K562 (cell line): ENCODE measurements around the gene RAB6A. TPM values are rescaled to one million over a fixed set of nuclear protein-coding genes. Genes with fewer than 3 reads are reported as not detected.

Experiments
- FOXP1 ChIP-seq: sonication (generic); formaldehyde crosslinking; IDR thresholded peaks from 2 replicates; pipeline ENCODE4 v1.8.0; 2022; ENCODE audit warnings: mild to moderate bottlenecking, missing genetic modification reagents
- GABPB1 ChIP-seq: sonication (generic); formaldehyde crosslinking; IDR thresholded peaks from 2 replicates; pipeline ENCODE4 v1.8.0; 2022; ENCODE audit warnings: mild to moderate bottlenecking, missing genetic modification reagents
- HDAC8 ChIP-seq: fragments of 450-650 bp; IDR thresholded peaks from 2 replicates; pipeline ENCODE4 v1.6.1; 2016; ENCODE audit warnings: mild to moderate bottlenecking, missing genetic modification characterization, moderate library complexity, missing compliant biosample characterization
- JUNB ChIP-seq: fragments of 450-650 bp; formaldehyde crosslinking; conservative IDR thresholded peaks from 2 replicates; pipeline ENCODE4 v1.4.0; 2020; ENCODE audit warnings: mild to moderate bottlenecking
- NCOA4 ChIP-seq: fragments of 450-650 bp; IDR thresholded peaks from 2 replicates; pipeline ENCODE4 v1.6.1; 2018; ENCODE audit warnings: mild to moderate bottlenecking; ENCODE audit not compliant: partially characterized antibody
- POLR2AphosphoS5 ChIP-seq: IDR thresholded peaks from 2 replicates; pipeline ENCODE4 v1.6.1; 2011; ENCODE audit warnings: mild to moderate bottlenecking, low read depth, low read length, moderate library complexity; ENCODE audit not compliant: control insufficient read depth, insufficient read depth
- PPARD ChIP-seq: fragments of 250-450 bp; sonication (Bioruptor Pico); IDR thresholded peaks from 2 replicates; pipeline ENCODE4 v1.8.0; 2022; ENCODE audit warnings: inconsistent platforms, mild to moderate bottlenecking, moderate library complexity
- STAT5B ChIP-seq: fragments of 250-450 bp; sonication (Bioruptor Pico); IDR thresholded peaks from 2 replicates; pipeline ENCODE4 v1.8.0; 2021; ENCODE audit warnings: mild to moderate bottlenecking, inconsistent platforms
- TAF15 ChIP-seq: fragments of 200-400 bp; formaldehyde crosslinking; IDR thresholded peaks from 2 replicates; pipeline ENCODE4 v1.6.1; 2017; ENCODE audit warnings: mild to moderate bottlenecking, low read depth, low read length, moderate library complexity
- TCF3 ChIP-seq: sonication (generic); formaldehyde crosslinking; IDR thresholded peaks from 2 replicates; pipeline ENCODE4 v1.4.0; 2020; ENCODE audit warnings: mild to moderate bottlenecking, missing genetic modification reagents
- UBTF ChIP-seq, 2 experiments: IDR thresholded peaks; 2 replicates each; pipeline ENCODE4 v1.6.1; 2012; ENCODE audit warnings: improper control_type of control experiment in 2 of 2, low read depth in 2 of 2, low read length in 2 of 2, borderline replicate concordance in 1 of 2
- ZFX ChIP-seq: sonication (generic); formaldehyde crosslinking; IDR thresholded peaks from 2 replicates; pipeline ENCODE4 v1.8.0; 2022; ENCODE audit warnings: mild to moderate bottlenecking, missing genetic modification reagents, moderate library complexity
- ZNF316 ChIP-seq: fragments of 450-650 bp; IDR thresholded peaks from 2 replicates; pipeline ENCODE4 v1.6.1; 2016
- polyA plus RNA-seq, 8 experiments: library from polyadenylated mRNA; depleted of rRNA in 4 of 8; stranded (reverse) in 5 of 8; unstranded in 3 of 8; fragments of >200 nt; fragmentation: Nextera tagmentation in 2 of 8; fragmentation: Illumina TruSeq in 1 of 8; extraction: Ambion mirVana in 2 of 8; extraction: Trizol in 1 of 8; gene quantifications; 2 replicates each; pipeline versions ENCODE4 v1.2.1 to v1.2.3, GENCODE V29; 2011 to 2014; ENCODE audit warnings: inconsistent platforms in 1 of 8, missing spikeins in 1 of 8
- total RNA-seq, 7 experiments: library from RNA; depleted of rRNA in 6 of 7; stranded (reverse); fragments of >200 nt in 6 of 7; fragmentation: Illumina TruSeq in 2 of 7; extraction: Trizol in 2 of 7; gene quantifications; 2 replicates each; pipeline versions ENCODE4 v1.2.1 to v1.2.3, GENCODE V29; 2011 to 2021; ENCODE audit warnings: low replicate concordance in 1 of 7
- TF ChIP-seq, protein P1 (sequence below), 2 experiments: fragments of 450-650 bp; IDR thresholded peaks; 2 replicates each; pipeline ENCODE4 v1.6.1; 2016; ENCODE audit warnings: mild to moderate bottlenecking in 2 of 2, borderline replicate concordance in 1 of 2, low read depth in 1 of 2, moderate library complexity in 1 of 2
- TF ChIP-seq, protein P2 (sequence below): sonication (generic); formaldehyde crosslinking; IDR thresholded peaks from 2 replicates; pipeline ENCODE4 v1.8.0; 2022; ENCODE audit warnings: mild to moderate bottlenecking, missing genetic modification reagents

Gene RAB6A
- total and polyA plus RNA-seq, 9 of the 15 experiments (the other 6 are each of a cell fraction or from before 2014, with no cell fraction given) = 14.0 to 95.3 (median 45.4) TPM

GRCh38 chr11:73779084-73779902 is 18.4 kb upstream of the RAB6A start (continued):
- TF ChIP-seq, protein P1, sequence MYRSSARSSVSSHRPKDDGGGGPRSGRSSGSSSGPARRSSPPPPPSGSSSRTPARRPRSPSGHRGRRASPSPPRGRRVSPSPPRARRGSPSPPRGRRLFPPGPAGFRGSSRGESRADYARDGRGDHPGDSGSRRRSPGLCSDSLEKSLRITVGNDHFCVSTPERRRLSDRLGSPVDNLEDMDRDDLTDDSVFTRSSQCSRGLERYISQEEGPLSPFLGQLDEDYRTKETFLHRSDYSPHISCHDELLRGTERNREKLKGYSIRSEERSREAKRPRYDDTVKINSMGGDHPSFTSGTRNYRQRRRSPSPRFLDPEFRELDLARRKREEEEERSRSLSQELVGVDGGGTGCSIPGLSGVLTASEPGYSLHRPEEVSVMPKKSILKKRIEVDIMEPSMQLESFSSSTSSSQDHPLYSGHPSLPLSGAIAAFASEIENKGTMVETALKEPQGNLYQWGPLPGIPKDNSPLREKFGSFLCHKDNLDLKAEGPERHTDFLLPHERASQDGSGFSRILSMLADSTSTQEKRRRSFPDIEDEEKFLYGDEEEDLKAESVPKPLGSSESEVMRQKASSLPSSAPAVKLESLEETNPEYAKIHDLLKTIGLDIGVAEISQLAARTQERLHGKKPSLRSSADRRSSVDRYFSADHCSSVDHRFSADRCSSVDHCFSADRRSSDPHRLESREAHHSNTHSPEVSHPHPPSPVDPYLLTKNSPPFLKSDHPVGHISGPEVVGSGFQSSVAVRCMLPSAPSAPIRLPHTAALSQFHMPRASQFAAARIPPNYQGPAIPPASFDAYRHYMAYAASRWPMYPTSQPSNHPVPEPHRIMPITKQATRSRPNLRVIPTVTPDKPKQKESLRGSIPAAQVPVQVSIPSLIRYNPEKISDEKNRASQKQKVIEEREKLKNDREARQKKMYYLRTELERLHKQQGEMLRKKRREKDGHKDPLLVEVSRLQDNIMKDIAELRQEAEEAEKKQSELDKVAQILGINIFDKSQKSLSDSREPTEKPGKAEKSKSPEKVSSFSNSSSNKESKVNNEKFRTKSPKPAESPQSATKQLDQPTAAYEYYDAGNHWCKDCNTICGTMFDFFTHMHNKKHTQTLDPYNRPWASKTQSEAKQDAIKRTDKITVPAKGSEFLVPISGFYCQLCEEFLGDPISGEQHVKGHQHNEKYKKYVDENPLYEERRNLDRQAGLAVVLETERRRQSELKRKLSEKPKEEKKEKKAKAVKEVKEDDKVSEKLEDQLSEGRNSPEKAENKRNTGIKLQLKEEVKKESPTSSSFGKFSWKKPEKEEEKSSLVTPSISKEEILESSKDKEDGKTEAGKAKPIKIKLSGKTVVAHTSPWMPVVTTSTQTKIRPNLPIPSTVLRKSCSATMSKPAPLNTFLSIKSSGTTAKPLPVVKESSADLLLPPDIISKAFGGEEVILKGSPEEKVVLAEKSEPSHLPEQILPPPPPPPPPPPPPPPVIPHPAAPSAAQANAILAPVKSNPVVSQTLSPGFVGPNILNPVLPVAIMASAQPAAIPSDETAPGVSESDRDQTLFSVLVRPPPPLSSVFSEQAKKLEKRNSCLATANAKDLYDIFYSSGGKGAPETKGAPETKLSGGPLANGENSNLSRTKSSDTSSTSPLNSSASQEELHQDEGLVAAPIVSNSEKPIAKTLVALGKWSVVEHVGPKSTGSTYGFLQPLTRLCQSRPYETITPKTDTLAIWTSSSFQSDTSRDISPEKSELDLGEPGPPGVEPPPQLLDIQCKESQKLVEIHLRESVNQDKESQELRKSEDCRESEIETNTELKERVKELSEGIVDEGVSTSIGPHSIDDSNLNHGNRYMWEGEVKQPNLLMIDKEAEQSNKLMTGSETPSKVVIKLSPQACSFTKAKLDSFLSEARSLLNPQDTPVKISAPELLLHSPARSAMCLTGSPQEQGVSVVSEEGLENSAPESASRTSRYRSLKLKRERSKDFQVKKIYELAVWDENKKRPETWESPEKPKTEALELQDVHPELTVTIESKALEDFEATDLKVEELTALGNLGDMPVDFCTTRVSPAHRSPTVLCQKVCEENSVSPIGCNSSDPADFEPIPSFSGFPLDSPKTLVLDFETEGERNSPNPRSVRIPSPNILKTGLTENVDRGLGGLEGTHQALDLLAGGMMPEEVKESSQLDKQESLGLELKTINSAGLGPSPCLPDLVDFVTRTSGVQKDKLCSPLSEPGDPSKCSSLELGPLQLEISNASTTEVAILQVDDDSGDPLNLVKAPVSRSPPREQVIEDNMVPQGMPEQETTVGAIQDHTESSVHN (IDR thresholded peaks at IDR 0.05; ENCODE audit: borderline replicate concordance in 1 of 2, low read depth in 1 of 2) = peak in 1 of 2 experiments; percentile 60; a peak in 2 of 4 replicates
- peak; percentile 91 for TF ChIP-seq ZFX
- no peak for TF ChIP-seq NCOA4
- no peak for TF ChIP-seq TAF15
- TF ChIP-seq FOXP1 = no peak
- TF ChIP-seq TCF3 = no peak
- TF ChIP-seq JUNB (CRISPR knock-in tag) = peak; percentile 41; the same call in 1 of the 2 replicates
- TF ChIP-seq, protein P2, sequence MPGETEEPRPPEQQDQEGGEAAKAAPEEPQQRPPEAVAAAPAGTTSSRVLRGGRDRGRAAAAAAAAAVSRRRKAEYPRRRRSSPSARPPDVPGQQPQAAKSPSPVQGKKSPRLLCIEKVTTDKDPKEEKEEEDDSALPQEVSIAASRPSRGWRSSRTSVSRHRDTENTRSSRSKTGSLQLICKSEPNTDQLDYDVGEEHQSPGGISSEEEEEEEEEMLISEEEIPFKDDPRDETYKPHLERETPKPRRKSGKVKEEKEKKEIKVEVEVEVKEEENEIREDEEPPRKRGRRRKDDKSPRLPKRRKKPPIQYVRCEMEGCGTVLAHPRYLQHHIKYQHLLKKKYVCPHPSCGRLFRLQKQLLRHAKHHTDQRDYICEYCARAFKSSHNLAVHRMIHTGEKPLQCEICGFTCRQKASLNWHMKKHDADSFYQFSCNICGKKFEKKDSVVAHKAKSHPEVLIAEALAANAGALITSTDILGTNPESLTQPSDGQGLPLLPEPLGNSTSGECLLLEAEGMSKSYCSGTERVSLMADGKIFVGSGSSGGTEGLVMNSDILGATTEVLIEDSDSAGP (CRISPR knock-in tag) = no peak
- no peak for TF ChIP-seq STAT5B (CRISPR knock-in tag)
- TF ChIP-seq UBTF (IDR thresholded peaks at IDR 0.05; ENCODE audit: borderline replicate concordance in 1 of 2, low read depth in 2 of 2, low read length in 2 of 2) = 0 out of 4 replicates have a peak, but pooled peaks of 1 of the 2 experiments have one; percentile 31
- peak; percentile 77 for TF ChIP-seq ZNF316
- no peak for TF ChIP-seq PPARD (CRISPR knock-in tag)
- no peak for TF ChIP-seq HDAC8 (tag)
- TF ChIP-seq GABPB1 = peak; percentile 55
- TF ChIP-seq POLR2AphosphoS5 = peak; percentile 79
